Rectal smooth muscle tissue (tissue), 1 donor: Measurements from ENCODE around the gene TGFB1I1.

Experiments
- H3K27ac ChIP-seq: one replicate; pipeline ENCODE4 v1.7.0; 2013; ENCODE audit warnings: low read depth, low read length, inconsistent platforms
- H3K27me3 ChIP-seq: one replicate; pipeline ENCODE4 v1.7.0; 2013; ENCODE audit warnings: low read length; ENCODE audit not compliant: control insufficient read depth, insufficient read depth
- H3K36me3 ChIP-seq: one replicate; pipeline ENCODE4 v1.7.0; 2013; ENCODE audit warnings: low read length; ENCODE audit not compliant: control insufficient read depth, insufficient read depth
- H3K4me1 ChIP-seq: one replicate; pipeline ENCODE4 v1.7.0; 2013; ENCODE audit warnings: low read length; ENCODE audit not compliant: control insufficient read depth, insufficient read depth
- H3K4me3 ChIP-seq: one replicate; pipeline ENCODE4 v1.7.0; 2013; ENCODE audit warnings: low read length
- H3K9ac ChIP-seq: one replicate; pipeline ENCODE4 v1.7.0; 2013; ENCODE audit warnings: low read length

The TGFB1I1 gene

DNA sequence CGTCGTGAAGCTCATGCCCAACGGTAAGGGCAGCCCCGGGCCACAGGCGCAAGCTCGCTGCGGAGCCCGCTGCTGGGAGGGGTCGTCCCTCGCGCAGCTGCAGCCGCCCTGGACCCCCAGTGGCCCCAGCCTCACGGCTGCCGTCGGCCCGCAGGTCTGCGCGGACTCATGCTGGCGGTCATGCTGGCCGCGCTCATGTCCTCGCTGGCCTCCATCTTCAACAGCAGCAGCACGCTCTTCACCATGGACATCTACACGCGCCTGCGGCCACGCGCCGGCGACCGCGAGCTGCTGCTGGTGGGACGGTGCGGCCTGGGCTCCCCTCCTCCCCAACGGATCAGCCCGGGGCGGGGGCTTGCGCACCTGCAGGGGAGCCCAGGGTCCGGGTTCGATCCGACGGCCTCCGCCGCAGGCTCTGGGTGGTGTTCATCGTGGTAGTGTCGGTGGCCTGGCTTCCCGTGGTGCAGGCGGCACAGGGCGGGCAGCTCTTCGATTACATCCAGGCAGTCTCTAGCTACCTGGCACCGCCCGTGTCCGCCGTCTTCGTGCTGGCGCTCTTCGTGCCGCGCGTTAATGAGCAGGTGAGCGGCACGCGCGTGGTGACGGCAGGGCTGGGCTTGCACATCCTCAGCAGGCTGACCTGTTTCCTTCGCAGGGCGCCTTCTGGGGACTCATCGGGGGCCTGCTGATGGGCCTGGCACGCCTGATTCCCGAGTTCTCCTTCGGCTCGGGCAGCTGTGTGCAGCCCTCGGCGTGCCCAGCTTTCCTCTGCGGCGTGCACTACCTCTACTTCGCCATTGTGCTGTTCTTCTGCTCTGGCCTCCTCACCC is 16.7 kb downstream of the TGFB1I1 start:
- peak overlapping the region; percentile 63 for H3K4me3 ChIP-seq
- peaks cover 5% of the 10 kb centered on the region for H3K4me1 ChIP-seq
- H3K27me3 ChIP-seq = peaks cover 2% of the 10 kb centered on the region
- peaks cover 9% of the 10 kb centered on the region for H3K36me3 ChIP-seq
- H3K27ac ChIP-seq = no peak overlapping the region
- no peak overlapping the region for H3K9ac ChIP-seq

DNA sequence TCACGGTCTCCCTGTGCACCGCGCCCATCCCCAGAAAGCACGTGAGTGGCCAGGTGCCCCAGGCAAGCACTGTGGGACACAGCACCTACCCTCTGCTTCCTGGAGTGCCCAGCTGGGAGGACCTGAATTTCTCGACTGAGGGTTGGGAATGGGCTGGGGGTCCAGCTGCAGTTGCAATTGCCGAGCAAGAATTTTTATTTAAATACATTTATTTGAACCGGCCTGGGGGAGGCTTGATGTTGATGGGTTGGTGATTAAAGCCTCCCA is 17.3 kb downstream of the TGFB1I1 start:
- peaks cover 2% of the 10 kb centered on the region for H3K27me3 ChIP-seq
- H3K27ac ChIP-seq = no peak overlapping the region
- peaks cover 5% of the 10 kb centered on the region for H3K4me1 ChIP-seq
- H3K36me3 ChIP-seq = peaks cover 9% of the 10 kb centered on the region
- H3K9ac ChIP-seq = no peak overlapping the region
- no peak overlapping the region for H3K4me3 ChIP-seq

DNA sequence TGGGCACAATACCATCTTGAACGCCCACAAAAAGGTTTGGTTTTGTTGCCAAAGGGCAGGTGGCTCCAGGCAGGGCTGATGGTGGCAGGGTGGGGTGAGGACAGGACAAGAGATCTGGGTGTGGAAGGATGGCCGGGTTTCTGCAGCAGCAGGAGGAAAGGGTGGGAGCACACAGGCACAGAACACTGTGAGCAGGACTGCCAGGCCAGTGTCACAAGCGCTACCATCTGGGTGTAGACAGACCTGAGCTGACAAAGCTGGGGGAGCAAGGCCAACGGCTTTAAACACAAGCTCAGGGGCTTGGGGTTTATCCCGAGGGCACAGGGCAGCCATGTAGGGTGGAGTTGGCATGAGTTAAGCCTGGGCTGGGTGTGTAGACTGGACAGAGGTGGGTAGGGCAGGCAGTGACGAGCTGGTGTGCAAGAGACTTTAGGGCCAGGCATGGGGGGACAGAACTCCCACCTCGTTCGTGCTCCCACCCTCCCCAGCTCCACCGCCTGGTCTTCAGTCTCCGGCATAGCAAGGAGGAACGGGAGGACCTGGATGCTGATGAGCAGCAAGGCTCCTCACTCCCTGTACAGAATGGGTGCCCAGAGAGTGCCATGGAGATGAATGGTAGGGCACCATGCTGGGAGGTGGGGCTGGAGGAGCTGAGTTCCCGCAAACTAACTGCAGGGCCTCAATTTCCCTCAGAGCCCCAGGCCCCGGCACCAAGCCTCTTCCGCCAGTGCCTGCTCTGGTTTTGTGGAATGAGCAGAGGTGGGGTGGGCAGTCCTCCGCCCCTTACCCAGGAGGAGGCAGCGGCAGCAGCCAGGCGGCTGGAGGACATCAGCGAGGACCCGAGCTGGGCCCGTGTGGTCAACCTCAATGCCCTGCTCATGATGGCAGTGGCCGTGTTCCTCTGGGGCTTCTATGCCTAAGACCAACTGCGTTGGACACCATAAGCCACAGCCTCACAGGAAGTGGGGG is 17.9 kb downstream of the TGFB1I1 start:
- Histone ChIP-seq H3K27me3 (peaks cover 2% of the 10 kb centered on the region), H3K4me3 (no peak overlapping the region), H3K9ac (no peak overlapping the region), H3K27ac (no peak overlapping the region), H3K4me1 (peaks cover 5% of the 10 kb centered on the region), H3K36me3 (peaks cover 9% of the 10 kb centered on the region)

DNA sequence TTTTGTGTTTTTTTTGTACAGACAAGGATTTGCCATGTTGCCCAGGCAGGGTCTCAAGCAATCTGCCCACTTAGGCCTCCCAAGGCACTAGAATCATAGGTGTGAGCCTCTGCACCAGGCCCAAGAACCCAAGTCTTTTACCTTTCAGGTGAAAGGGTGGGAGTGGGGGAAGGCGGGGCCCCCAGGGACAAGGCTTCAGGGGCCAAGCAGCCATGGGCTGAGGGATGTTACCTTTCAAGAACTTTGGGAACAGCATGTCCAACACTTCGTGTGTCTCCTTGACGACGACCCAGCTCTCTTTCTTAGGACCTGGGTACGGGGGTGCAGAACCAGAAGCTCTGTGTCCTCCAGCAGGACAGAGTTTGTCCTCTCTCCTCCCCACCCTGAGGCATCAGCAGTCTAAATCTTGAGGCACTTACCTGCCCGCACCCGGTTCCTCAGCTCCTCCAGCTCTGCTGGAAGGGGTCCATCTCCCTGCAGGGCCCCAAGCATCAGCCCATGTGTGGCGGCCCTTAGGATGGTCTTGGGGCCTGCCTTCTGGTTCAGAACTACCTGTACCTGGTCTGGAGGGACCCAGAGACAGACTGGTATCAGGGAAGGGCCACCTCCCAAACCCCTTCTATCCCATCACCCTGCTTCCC is 19.9 kb downstream of the TGFB1I1 start:
- Histone ChIP-seq H3K4me3 (no peak overlapping the region), H3K27ac (no peak overlapping the region), H3K27me3 (no peaks in the 10 kb centered on the region), H3K4me1 (peaks cover 5% of the 10 kb centered on the region), H3K9ac (no peak overlapping the region), H3K36me3 (peaks cover 9% of the 10 kb centered on the region)

DNA sequence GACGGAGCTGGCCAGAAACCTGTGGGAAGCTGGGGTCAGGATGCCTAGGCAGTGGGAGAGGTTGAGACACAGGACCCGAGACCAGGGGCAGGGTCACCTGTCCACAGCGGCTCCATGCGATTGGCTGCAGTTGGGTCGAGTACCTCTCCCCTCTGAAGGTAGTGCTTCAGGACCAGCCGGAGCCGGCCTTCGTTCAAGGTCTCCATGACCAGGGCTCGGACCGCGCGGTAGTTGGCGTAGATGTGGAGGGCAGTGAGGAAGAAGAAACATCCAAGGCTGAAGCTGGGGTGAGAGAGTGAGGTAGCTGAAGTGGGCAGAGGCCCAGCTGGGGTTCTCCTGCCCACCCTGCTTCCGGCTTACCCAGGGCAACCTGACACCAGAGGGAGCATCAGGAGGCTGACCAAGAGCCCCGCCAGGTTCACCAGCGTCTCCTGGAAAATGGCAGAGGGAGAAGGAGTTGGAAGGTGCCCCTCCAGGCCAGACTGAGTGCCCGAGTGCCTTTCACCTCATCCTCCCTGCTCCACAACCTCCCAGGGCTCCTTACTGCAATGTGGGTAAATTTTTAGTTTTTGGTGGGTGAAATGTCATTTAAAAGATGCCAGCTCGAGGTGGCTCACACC is 21.7 kb downstream of the TGFB1I1 start:
- H3K36me3 ChIP-seq = peaks cover 22% of the 10 kb centered on the region
- no peak overlapping the region for H3K27ac ChIP-seq
- H3K9ac ChIP-seq = no peak overlapping the region
- H3K4me3 ChIP-seq = no peak overlapping the region
- no peaks in the 10 kb centered on the region for H3K4me1 ChIP-seq
- H3K27me3 ChIP-seq = no peaks in the 10 kb centered on the region

DNA sequence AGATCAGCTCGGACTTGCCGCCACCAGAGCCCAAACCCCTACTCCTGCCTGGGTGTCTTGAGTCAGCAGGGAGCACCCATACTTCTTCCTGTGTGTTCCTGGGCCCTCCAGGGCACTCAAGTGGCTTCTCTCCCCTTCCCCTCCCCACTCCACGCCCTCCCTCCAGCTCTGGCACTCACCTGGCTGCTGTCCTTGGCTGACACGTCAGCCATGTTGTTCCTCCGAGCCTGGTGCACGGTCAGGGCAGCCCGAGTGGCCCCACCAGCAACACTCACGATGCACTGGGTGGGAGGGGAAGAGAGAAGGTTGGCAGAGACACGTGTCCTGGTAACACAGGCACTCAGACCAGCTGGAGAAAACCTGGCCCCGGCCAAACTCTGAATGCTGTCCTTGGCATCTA is 24.7 kb downstream of the TGFB1I1 start:
- Histone ChIP-seq H3K4me1 (no peaks in the 10 kb centered on the region), H3K36me3 (peaks cover 35% of the 10 kb centered on the region), H3K9ac (no peak overlapping the region), H3K4me3 (no peak overlapping the region), H3K27me3 (no peaks in the 10 kb centered on the region), H3K27ac (no peak overlapping the region)

DNA sequence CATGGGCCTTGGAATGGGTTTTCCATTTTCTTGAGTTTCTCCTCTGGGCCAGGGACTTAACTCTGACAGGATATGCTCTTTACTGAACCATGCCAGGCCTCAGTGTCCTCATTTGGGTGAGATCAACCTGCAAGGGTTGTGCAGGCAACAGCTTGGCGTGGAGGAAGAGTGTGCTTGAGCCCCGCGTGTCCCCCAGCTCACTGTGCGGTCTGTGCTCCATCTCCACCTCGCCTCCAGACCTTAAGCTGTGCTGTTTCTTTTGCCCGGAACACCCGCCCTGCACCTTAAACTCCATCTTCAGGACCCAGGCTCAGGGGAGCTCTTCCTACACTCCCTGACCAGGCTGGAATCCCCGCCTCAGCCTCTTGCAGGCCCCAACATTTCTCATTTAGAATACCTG is 26.5 kb downstream of the TGFB1I1 start:
- no peaks in the 10 kb centered on the region for H3K4me1 ChIP-seq
- no peaks in the 10 kb centered on the region for H3K27me3 ChIP-seq
- no peak overlapping the region for H3K4me3 ChIP-seq
- H3K27ac ChIP-seq = no peak overlapping the region
- no peak overlapping the region for H3K9ac ChIP-seq
- peaks cover 27% of the 10 kb centered on the region for H3K36me3 ChIP-seq

DNA sequence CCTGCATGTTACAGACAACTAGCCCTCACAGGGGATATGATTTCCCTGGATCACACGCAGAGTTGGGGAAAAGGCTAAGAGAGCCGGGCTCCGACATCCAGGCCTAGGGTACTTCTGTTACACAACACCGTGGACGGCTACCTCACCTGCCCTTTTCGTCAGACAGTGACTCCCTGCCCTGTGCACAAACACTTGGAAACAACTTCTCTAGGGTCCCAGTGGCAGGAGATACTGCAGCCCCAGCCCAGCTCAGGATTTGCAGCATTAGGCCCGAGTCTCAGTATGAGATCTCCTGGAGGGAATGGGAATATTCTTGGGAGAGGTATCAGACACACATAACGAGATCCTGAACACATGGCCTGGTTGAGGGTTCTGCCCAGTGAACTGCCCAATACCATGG is 28.0 kb downstream of the TGFB1I1 start:
- H3K4me3 ChIP-seq = no peak overlapping the region
- H3K9ac ChIP-seq = no peak overlapping the region
- H3K36me3 ChIP-seq = peaks cover 26% of the 10 kb centered on the region
- no peak overlapping the region for H3K27ac ChIP-seq
- no peaks in the 10 kb centered on the region for H3K27me3 ChIP-seq
- H3K4me1 ChIP-seq = no peaks in the 10 kb centered on the region

DNA sequence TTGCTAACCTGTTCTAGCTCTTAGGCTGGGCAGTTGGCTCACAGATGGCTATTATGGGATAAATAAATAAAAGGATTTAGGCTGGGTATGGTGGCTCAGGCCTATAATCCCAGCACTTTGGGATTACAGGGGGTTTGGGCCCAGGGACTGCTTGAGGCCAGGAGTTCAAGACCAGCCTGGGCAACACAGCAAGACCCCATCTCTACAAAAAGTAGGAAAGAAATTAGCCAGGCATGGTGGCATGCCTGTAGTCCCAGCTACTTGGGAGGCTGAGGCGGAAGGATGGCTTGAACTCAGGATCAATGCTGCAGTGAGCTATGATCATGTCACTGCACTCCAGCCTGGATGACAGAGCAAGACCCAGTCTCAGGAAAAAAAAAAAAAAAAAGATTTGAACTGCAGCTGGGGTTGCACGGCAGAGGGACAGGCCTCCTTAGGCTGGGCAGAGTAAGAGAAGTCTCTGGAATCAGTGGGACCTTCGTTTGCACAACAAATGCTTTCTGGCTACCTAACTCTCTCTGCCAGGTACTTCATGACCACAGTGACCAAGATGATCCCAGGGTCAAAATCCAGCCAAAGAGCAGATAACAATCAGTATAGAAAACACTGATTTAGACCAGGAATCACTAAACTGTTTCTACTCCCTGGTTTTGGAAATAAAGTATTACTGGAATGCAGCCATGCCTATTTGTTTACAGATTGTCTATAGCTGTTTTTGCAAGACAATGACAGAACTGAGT is 29.4 kb downstream of the TGFB1I1 start:
- H3K27me3 ChIP-seq = no peaks in the 10 kb centered on the region
- no peak overlapping the region for H3K27ac ChIP-seq
- no peak overlapping the region for H3K4me3 ChIP-seq
- no peaks in the 10 kb centered on the region for H3K4me1 ChIP-seq
- H3K36me3 ChIP-seq = peaks cover 26% of the 10 kb centered on the region
- no peak overlapping the region for H3K9ac ChIP-seq

DNA sequence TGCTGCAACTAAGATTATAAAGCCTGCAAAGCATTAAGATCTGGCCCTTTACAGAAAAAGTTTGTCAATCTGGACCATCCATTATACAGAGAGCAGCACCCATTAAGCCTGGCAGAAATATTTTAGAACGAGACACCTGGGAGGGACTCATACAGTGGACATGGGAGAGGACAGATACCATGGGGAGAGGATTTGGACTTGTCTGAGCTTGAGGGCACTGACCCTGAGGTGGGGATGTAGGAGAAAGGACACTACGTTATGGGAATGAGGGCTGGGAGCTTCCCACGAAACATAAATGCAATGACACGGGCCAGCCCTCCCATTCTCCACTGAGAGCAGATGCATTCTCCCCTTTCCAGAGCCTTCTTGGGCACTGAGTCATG is 30.0 kb downstream of the TGFB1I1 start:
- Histone ChIP-seq H3K27me3 (no peaks in the 10 kb centered on the region), H3K4me3 (no peak overlapping the region), H3K36me3 (peaks cover 26% of the 10 kb centered on the region), H3K27ac (no peak overlapping the region), H3K9ac (no peak overlapping the region), H3K4me1 (peaks cover 2% of the 10 kb centered on the region)

DNA sequence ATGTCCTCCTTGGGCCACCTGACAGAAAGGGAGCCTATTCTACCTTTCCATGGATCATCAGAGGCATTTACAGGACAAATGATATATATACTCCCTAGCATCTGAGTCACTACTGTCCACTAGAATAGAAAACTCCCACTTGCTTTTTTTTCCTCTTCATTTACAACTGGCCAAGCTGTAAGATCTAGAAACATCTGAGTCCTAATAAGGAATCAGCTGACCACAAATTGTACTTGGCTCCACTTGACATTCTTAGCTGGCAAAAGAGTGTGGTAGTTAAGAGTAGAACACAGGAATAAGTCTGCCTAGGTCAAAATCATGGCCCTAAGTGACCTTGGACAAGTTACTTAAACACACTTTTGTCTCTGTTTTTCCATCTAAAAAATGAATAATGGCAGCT is 31.0 kb downstream of the TGFB1I1 start:
- Histone ChIP-seq H3K4me3 (no peak overlapping the region), H3K27ac (no peak overlapping the region), H3K27me3 (no peaks in the 10 kb centered on the region), H3K9ac (no peak overlapping the region), H3K36me3 (peaks cover 20% of the 10 kb centered on the region), H3K4me1 (peaks cover 8% of the 10 kb centered on the region)
